SK-N-SH (cell line): ENCODE results near the gene IFT74.

ENCODE experiments used
- CHD2 ChIP-seq: fragments of 150-350 bp; IDR thresholded peaks from 2 replicates; pipeline ENCODE4 v1.6.1; 2018; ENCODE audit warnings: low read length; ENCODE audit not compliant: partially characterized antibody
- CTCF ChIP-seq: fragments of 200-600 bp; sonication (generic); IDR thresholded peaks from 2 replicates; pipeline ENCODE4 v1.6.1; 2017; ENCODE audit warnings: antibody characterized with exemption, mild to moderate bottlenecking, moderate library complexity
- EZH2phosphoT487 ChIP-seq: fragments of 200-600 bp; sonication (generic); IDR thresholded peaks from 2 replicates; pipeline ENCODE4 v1.6.1; 2017; ENCODE audit warnings: low read depth, mixed run types, mild to moderate bottlenecking, antibody characterized with exemption, moderate library complexity, borderline replicate concordance
- GABPA ChIP-seq: IDR thresholded peaks from 2 replicates; pipeline ENCODE4 v1.4.0; 2012; ENCODE audit warnings: low read depth, mild to moderate bottlenecking
- NRF1 ChIP-seq: IDR thresholded peaks from 2 replicates; pipeline ENCODE4 v1.6.1; 2012; ENCODE audit warnings: low read depth, mild to moderate bottlenecking, low read length
- POLR2AphosphoS5 ChIP-seq: IDR thresholded peaks from 2 replicates; pipeline ENCODE4 v1.6.1; 2012; ENCODE audit warnings: low read depth, low read length
- REST ChIP-seq: IDR thresholded peaks from 2 replicates; pipeline ENCODE4 v1.6.1; 2012; ENCODE audit warnings: mild to moderate bottlenecking, low read depth, low read length, moderate library complexity
- SIN3A ChIP-seq: IDR thresholded peaks from 2 replicates; pipeline ENCODE4 v1.6.1; 2012; ENCODE audit warnings: low read depth, mild to moderate bottlenecking, low read length, moderate library complexity, borderline replicate concordance
- SMC3 ChIP-seq: IDR thresholded peaks from 2 replicates; pipeline ENCODE4 v1.6.1; 2012; ENCODE audit warnings: low read depth, low read length, improper control_type of control experiment
- USF1 ChIP-seq: IDR thresholded peaks from 2 replicates; pipeline ENCODE4 v1.4.0; 2012; ENCODE audit warnings: low read depth, borderline replicate concordance

- no peak for TF ChIP-seq POLR2AphosphoS5
- TF ChIP-seq CTCF, result no peak
- TF ChIP-seq NRF1, result no peak
- TF ChIP-seq EZH2phosphoT487, result no peak
- TF ChIP-seq REST, result no peak
- TF ChIP-seq USF1, result no peak
- TF ChIP-seq SIN3A, result no peak
- TF ChIP-seq SMC3, result no peak
- TF ChIP-seq CHD2, result no peak
- no peak for TF ChIP-seq GABPA
Observed at GRCh38 chr9:26955222-26955903, 849 bp upstream of the IFT74 start.
